ENCODE results near the gene MAZ. TPM values are rescaled to one million over a fixed set of nuclear protein-coding genes. Genes with fewer than 3 reads are reported as not detected.

The MAZ gene
- total and polyA plus RNA-seq, 8 donors = 11.7 to 865 (median 110) TPM

DNA sequence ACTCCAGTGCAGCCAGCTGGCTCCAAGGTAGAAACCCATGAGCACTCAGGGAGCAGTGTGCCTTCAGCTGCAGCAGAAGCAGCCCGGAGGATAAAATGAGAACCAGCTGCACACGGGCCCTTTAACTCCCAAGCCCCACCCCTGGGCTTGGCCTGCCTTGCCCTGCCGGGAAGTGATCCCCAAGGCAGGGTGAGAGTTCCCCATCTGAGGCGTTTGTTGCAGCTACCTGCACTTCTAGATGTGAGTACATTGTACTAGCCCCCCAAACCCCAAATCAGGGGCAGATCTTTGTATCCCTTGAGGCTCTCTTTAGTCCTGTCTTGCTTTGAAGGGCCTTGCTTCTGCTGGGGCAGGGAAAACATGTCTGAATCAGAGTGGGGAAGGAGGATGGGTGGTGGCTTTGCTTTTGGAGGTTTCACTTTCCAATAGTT is 14.0 kb downstream of the MAZ start, which contains the start of gene MVP:
MVP (plus strand) TSS at position 192 of the 431 bp plus-strand sequence. CDS start 10,088 bp downstream, outside the sequence.
- WGBS, 5 donors = 0 to 1% (median 0%) methylated on average over 4 of the region's 4 CpGs
- peaks cover 0 to 21% (median 18%) of the 10 kb centered on the region in 4 donors for H3K36me3 ChIP-seq
- H3K4me3 ChIP-seq = peak within 1 kb of the TSS; percentile 57 to 80 (median 72)
- no peaks in the 10 kb centered on the region for H3K27me3 ChIP-seq
- H3K9me3 ChIP-seq = no peaks in the 10 kb centered on the region
- DNase-seq = peak; percentile 78 to 87
- H3K4me1 ChIP-seq = peaks cover 62 to 86% (median 84%) of the 10 kb centered on the region in 4 donors
- intact Hi-C loops (cut with DNase I; ENCODE audit: low total_unique reads) = no loop called here
- peak; percentile 15 for TF ChIP-seq EP300 (IDR thresholded peaks at IDR 0.05)
- TF ChIP-seq, protein P1, sequence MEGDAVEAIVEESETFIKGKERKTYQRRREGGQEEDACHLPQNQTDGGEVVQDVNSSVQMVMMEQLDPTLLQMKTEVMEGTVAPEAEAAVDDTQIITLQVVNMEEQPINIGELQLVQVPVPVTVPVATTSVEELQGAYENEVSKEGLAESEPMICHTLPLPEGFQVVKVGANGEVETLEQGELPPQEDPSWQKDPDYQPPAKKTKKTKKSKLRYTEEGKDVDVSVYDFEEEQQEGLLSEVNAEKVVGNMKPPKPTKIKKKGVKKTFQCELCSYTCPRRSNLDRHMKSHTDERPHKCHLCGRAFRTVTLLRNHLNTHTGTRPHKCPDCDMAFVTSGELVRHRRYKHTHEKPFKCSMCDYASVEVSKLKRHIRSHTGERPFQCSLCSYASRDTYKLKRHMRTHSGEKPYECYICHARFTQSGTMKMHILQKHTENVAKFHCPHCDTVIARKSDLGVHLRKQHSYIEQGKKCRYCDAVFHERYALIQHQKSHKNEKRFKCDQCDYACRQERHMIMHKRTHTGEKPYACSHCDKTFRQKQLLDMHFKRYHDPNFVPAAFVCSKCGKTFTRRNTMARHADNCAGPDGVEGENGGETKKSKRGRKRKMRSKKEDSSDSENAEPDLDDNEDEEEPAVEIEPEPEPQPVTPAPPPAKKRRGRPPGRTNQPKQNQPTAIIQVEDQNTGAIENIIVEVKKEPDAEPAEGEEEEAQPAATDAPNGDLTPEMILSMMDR (IDR thresholded peaks at IDR 0.05) = no peak
- peak; percentile 32 to 92 (median 84) for TF ChIP-seq POLR2AphosphoS5 (IDR thresholded peaks at IDR 0.05)
- no peak for TF ChIP-seq POLR2A (IDR thresholded peaks at IDR 0.05)
- H3K27ac ChIP-seq = peak within 1 kb of the TSS; percentile 87 to 97 (median 94)

DNA sequence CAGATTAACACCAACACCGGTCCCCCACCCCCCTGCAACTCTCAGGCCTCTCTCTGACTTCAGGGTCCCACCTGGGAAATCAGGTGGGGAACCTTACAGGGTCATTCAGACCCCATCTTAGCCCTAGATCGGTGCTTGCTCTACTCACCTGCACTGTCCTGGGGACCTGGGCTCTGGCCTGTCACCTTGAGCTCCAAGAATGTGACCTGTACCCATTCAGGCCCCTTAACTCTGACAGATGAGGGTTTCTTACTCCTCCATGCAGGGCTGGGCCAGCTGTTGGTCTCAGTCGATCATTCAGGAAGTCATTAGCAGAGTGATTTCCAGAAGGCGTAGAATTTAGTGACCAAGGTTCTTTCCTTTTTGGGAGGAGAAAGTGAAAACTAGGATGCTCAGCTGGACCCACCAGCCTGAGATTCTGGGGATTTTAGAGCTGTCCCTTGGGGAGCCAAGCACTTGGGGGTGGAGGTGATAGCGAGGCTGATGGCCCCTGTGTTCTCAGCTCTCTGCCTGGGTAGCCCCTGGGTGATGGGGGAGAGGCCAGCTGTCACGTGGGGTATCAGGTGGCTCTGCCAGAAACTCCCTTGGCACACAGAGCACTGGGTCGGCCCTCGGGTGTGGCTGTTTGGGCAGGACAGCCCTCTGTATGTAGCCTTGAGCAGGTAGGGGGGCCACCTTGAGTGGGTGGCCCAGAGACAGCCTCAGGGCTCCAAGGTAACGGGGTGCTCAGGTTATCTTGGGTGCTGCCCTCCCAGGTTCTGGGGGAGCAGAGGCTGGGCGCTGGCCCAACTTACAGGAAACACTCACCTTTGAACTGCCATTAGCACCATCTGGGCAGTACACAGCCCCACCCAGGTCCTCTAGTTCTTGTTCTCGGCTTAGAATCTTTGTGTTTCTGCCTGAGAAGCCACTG is 14.7 kb downstream of the MAZ start:
- 5 to 13% (median 6%) methylated on average over 5 to 11 of the region's 11 CpGs for WGBS, 5 donors
- TF ChIP-seq POLR2A (IDR thresholded peaks at IDR 0.05) (peak in 1 of 4 donors; percentile 47), EP300 (IDR thresholded peaks at IDR 0.05) (no peak), POLR2AphosphoS5 (IDR thresholded peaks at IDR 0.05) (peak in 2 of 3 donors; percentile 77 to 80)
- TF ChIP-seq, protein P1 (IDR thresholded peaks at IDR 0.05) = no peak
- peak; percentile 84 to 86 for DNase-seq
- no peaks in the 10 kb centered on the region for H3K27me3 ChIP-seq
- H3K9me3 ChIP-seq = no peaks in the 10 kb centered on the region
- H3K27ac ChIP-seq = peak overlapping the region; percentile 87 to 97 (median 94)
- intact Hi-C loops (cut with DNase I; ENCODE audit: low total_unique reads) = no loop called here
- peak overlapping the region; percentile 57 to 80 (median 72) for H3K4me3 ChIP-seq
- peaks cover 68 to 89% (median 89%) of the 10 kb centered on the region in 4 donors for H3K4me1 ChIP-seq
- peaks cover 0 to 21% (median 19%) of the 10 kb centered on the region in 4 donors for H3K36me3 ChIP-seq

- H3K9me3 ChIP-seq = no peaks in the 10 kb centered on the region
- no peaks in the 10 kb centered on the region for H3K27me3 ChIP-seq
- H3K27ac ChIP-seq = peak overlapping the region; percentile 87 to 97 (median 94)
- 10 to 26% (median 16%) methylated on average over 7 of the region's 7 CpGs for WGBS, 5 donors
- DNase-seq = peak; percentile 40 to 73
- intact Hi-C loops (cut with DNase I; ENCODE audit: low total_unique reads) = no loop called here
- peaks cover 0 to 21% (median 20%) of the 10 kb centered on the region in 4 donors for H3K36me3 ChIP-seq
- H3K4me3 ChIP-seq = peak overlapping the region; percentile 57 to 80 (median 72)
- H3K4me1 ChIP-seq = peaks cover 74 to 96% (median 94%) of the 10 kb centered on the region in 4 donors
- TF ChIP-seq POLR2AphosphoS5 (IDR thresholded peaks at IDR 0.05) (peak in 2 of 3 donors; percentile 3 to 27), POLR2A (IDR thresholded peaks at IDR 0.05) (no peak)
Measured at GRCh38 chr16:29821643-29822115, 15.3 kb downstream of the MAZ start.

DNA sequence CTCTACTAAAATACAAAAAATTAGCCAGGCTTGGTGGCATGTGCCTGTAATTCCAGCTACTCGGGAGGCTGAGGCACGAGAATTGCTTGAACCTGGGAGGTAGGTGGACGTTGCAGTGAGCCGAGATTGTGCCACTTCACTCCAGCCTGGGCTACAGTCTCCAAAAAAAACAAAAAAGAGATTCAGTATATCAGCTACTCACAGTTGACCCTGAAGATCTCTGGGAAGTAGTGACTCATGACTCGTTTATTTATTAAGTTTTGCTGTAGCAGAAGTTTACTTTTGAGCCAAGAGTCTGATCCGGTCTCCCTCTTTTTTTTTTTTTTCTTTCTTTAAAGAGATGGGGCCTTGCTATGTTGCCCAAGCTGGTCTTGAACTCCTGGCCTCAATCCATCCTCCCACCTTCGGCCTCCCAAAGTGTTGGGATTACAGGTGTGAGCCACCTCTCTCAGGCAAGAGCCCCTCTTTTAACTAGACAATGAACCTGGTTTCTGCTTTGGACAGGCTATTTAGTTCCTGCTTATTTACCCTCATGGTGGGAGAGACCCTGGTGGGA is 18.3 kb downstream of the MAZ start:
- DNase-seq = peak in 1 of 2 donors; percentile 66
- TF ChIP-seq POLR2AphosphoS5 (IDR thresholded peaks at IDR 0.05) = peak in 2 of 3 donors; percentile 13 to 51
- no peak for TF ChIP-seq POLR2A (IDR thresholded peaks at IDR 0.05)
- H3K27me3 ChIP-seq = no peaks in the 10 kb centered on the region
- peaks cover 84 to 96% (median 94%) of the 10 kb centered on the region in 4 donors for H3K4me1 ChIP-seq
- no peaks in the 10 kb centered on the region for H3K9me3 ChIP-seq
- peaks cover 0 to 6% (median 3%) of the 10 kb centered on the region in 4 donors for H3K36me3 ChIP-seq
- peak overlapping the region in 2 of 4 donors; percentile 20 to 31 for H3K4me3 ChIP-seq
- intact Hi-C loops (cut with DNase I; ENCODE audit: low total_unique reads) = no loop called here
- 17 to 31% (median 19%) methylated on average over 7 of the region's 7 CpGs for WGBS, 5 donors
- H3K27ac ChIP-seq = peak overlapping the region; percentile 71 to 97 (median 94)
